ENCODE measurements around the gene ZNF3.
A peak's percentile ranks its signal among the peaks of the same experiment; 100 is the strongest.

The ZNF3 gene

DNA sequence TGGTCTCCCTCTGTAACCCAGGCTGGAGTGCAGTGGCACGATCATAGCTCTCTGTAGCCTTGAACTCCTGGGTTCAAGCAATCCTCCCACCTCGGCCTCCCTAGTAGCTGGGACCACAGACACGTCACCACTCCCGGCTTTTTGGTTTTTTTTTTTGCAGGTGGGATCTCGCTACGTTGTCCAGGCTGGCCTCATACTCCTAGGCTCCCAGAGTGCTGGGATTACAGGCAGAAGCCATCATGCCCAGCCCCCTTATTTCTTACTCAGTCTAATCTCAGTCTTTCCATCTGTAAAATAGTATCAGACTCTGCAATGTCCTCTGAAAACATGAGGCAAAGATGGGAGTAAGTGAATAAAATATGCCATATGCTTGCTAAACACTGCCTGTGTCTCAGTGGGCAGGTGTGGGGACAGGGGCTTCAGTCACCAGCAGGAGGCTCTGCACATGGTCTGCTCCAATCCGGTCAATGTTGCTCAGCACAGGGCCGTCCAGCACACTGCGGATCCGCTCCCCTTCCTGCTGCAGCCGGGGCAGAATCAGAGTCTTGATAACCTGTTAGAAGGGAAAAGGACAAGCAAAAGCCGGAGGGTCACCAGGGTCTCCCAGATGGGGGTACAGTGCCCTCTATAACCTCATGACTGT, 28.1 kb upstream of the ZNF3 start:
- DNase-seq (ENCODE audit: low spot score) = no peak

DNA sequence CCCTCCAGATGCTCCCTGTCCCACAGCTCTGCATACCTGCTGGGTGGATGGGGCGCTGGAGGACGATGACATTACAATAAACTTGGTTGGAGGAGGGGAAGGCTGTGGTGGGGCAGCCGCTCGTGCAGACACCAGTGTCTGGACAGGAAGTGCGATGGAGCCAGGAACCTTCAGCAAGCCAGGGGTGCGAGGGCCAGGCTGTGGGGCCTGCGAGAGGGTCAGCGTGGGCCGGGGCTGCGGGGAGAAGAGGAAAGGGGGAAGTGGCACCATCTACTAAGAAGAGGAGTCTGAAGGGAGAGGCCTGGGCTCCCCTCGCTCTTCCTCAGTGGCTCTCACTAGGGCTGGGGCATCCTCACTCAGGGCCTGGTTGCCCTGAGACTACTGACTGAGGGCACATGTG, 26.4 kb upstream of the ZNF3 start:
- no peak for DNase-seq (ENCODE audit: low spot score)

GRCh38 chr7:100107125-100107737, 25.7 kb upstream of the ZNF3 start:
- no peak for DNase-seq (ENCODE audit: low spot score)

- no peak for DNase-seq (ENCODE audit: low spot score)
Observed at GRCh38 chr7:100106633-100107032, 25.1 kb upstream of the ZNF3 start.

- DNase-seq (ENCODE audit: low spot score) = no peak
Observed at GRCh38 chr7:100105534-100105933, 24.0 kb upstream of the ZNF3 start.

DNA sequence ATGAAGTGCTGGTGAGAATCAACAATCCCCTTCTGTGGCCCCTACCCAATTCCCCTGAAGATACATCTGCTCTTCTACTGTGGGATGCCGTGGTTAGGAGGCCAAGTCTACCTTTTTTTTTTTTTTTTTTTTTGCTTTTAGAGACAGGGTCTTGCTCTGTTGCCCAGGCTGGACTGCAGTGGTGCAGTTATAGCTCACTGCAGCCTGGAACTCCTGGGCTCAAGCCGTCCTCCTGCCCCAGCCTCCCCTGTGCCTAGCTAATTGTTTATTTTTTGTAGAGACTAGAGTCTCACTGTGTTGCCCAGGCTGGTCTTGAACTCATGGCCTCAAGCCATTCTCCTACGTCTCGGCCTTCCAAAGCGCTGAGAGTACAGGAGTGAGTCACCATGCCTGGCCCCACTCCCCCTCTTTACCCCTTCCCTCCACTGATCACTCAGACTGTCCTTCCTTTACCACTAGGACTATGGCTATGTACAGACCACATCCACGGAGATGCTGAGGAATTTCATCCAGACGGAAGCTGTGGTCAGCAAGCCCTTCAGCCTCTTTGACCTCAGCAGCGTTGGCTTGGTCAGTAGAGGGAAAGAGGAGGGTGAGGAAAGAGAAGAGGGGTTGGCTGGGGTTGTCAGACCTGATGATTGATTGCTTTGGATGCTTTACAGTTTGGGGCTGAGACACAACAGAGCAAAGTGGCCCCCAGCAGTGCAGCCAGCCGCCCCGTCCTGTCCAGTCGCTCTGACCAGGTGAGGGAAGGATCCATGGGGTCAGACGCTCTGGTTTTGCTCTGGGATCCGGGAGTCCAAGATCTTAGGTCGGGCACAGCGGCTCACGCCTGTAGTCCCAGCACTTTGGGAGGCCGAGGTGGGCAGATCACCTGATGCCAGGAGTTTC, 21.7 kb upstream of the ZNF3 start:
- no peak for DNase-seq (ENCODE audit: low spot score)

DNA sequence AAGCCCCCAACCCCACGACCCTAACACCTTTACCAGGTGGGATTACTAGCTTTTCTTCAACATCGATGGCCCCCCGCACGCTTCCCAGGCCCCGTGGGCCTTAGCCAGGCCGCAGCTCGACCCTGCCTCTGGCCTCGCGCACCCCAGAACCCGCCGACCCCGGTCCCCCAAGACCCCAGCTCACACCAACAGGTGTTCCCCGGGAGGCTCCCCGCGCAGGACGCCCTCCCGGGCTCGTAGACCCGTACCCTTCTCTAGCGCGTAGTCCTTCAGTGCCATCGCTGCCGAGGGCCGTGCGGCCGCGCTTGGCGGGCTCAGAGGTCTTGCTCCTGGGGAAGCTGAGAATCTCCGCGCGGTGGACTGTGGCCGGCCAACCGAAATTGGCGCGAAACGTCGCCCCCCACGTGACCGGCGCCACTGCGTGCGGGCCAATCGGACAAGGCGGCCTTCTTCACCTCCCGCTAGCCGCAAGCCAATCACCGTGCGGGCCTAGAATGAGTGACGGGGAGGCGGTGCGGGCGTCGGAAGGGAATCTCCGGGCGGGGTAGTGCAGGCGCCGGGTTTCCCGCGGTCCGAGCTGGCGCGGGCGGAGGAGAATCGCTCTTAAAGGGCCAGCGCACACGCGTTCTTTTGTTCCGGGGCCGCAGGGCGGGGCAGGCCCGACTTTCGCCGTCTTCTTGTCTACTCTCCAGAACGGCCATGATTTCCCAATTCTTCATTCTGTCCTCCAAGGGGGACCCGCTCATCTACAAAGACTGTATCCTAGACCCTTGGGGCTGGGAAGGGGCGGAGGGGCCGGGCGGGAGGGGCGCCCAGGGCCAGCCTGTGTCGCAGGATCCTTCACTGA, 19.7 kb upstream of the ZNF3 start, which contains the start of the genes AP4M1 and MCM7:
TSS of gene AP4M1 (plus strand) at position 628 of the 847 bp plus-strand sequence. CDS start at position 700, 72 bp downstream.
TSS of gene MCM7 (minus strand) at position 382 of the 847 bp plus-strand sequence. CDS start at position 279, 103 bp downstream.
- DNase-seq (ENCODE audit: low spot score) = peak; percentile 97

DNA sequence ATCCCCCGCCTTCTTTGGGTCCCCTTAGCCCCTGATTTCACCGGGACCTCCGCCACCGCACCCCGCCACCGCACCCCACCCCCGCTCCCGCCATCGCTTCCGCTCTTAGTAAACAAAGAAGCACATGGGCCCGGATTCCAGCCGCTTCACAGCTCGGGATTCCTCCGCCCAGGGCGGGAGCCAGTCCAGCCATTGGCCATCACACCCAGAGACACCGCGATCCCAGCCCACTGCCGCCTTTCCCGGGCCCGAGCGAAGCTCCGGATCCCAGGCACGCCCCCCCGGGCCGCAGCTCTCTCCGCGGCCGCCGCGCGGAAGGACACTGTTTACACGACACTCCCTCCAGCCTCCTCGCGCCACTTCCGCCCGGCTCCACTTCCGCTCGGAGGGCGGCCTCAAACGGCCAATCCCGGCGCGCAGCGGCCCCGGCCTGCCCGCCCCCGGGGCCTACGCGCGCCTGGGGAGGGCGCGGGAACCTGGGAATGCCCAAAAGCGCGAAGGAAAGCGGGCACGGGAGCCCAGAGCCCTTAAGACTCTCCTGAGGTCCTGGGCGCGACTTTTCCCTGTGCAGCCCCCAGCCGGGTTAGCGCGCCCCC, 19.0 kb upstream of the ZNF3 start:
- DNase-seq (ENCODE audit: low spot score) = peak; percentile 90

DNA sequence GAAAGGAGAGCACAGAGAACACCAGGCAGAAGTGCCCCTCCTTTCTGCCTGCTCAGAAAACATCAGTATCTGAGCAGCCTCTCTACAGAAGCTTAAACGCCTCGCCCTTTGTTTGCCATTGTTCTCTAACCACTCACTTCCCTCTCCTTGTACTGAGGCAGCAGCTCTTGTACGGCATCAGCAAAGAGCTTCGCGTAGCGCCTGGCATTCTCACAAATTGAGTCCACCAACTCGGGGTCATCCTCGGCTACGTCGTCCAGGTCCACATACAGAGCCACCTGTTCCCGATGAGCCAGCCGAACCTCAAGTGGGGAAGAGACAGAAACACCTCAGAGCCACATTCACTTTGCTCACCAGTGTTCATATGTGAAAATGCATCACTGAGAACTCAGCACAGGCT, 17.9 kb upstream of the ZNF3 start:
- no peak for DNase-seq (ENCODE audit: low spot score)

GRCh38 chr7:100098913-100099312, 17.4 kb upstream of the ZNF3 start:
- DNase-seq (ENCODE audit: low spot score) = no peak

GRCh38 chr7:100095704-100096103, 14.2 kb upstream of the ZNF3 start:
- DNase-seq (ENCODE audit: low spot score) = no peak

DNA sequence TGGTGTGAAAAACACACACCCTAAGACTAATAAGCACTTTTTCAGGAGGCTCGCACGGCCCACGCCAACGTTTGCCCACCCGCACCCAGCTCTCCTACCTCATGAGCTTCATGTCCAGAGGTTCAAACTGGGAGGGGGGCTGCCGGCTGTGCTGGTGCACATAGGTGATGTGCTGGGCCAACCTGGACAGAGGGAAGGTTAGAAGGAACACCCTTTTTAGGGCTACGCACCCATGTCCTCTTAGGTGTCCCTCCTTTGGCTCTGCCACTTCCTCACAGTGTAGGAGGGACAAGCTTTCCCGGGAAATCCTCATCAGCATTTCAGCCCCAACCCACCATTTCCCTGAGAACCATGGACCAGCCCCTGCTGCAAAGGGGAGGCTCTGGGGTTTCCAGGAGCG, 13.8 kb upstream of the ZNF3 start:
- no peak for DNase-seq (ENCODE audit: low spot score)

DNA sequence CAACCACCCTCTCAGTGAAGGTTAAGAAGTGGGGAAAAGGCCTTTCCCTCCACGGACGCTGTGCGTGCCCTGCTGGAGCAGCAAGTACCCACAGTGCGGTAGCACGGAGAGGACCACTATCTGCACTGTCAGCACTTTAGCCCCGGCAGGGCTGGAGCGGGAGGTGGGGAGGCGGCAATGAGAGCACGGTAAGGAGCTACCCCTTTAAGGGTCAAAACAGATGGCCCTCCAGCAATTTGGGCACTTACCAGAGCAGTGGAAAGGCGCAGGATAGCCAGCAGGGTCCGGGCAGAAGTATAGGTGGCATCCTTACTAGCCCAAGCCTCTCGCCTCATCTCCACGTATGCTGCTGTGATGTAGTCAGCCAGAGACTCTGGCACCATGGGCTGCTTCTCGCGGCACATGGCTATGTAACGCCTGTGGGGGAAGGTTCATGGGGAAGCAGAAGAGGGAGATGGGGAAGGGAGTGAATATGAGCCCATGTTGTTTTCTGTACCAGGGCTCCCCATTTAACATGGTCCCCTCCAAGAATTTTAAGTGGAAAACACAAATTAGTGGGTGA, 12.5 kb upstream of the ZNF3 start:
- no peak for DNase-seq (ENCODE audit: low spot score)

DNA sequence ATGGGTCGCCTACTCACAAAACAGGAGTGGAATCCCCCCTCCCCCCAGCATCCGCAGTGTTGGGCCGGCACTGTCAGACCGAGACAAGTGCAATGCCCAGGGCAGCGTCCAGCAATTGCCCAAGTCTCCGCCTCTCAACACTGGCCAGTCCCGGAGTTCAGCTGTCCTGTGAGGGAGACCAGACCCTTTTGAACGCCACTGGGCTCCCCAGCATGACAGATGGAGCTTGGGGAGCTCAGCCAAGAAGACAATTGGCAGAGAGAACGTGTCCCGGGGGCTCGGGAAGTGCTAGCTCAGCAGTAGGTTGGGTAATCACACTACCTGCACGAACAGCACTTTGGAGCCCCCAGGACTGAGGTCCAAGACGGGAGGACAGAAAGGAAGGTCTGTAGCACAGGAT, 12.0 kb upstream of the ZNF3 start:
- DNase-seq (ENCODE audit: low spot score) = no peak

- no peak for DNase-seq (ENCODE audit: low spot score)
Observed at GRCh38 chr7:100093054-100093453, 11.5 kb upstream of the ZNF3 start.

DNA sequence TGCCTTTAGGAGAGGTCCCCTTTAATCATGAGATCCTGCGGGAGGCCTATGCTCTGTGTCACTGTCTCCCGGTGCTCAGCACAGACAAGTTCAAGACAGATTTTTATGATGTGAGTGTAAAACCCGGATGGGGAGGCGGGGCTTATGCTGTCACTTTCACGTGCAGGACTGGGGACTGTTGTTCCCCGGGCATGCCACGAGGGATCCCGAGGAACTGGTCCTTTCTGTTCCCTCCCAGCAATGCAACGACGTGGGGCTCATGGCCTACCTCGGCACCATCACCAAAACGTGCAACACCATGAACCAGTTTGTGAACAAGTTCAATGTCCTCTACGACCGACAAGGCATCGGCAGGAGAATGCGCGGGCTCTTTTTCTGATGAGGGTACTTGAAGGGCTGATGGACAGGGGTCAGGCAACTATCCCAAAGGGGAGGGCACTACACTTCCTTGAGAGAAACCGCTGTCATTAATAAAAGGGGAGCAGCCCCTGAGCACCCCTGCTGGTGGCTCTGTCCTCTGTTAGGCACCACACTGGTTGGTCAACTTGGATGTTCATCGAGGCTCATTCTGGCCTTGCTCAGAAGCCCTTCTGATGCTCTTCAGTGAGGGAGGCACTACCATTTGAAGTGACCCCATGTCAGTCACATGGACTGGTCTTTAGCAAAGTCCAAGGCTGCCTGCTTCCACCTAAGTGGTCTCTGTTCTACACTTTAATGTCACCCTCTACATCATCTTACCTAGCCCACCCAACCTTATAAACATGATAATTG, 10.1 kb upstream of the ZNF3 start:
- no peak for DNase-seq (ENCODE audit: low spot score)

GRCh38 chr7:100090527-100091410, 9.2 kb upstream of the ZNF3 start:
- DNase-seq (ENCODE audit: low spot score) = no peak

DNA sequence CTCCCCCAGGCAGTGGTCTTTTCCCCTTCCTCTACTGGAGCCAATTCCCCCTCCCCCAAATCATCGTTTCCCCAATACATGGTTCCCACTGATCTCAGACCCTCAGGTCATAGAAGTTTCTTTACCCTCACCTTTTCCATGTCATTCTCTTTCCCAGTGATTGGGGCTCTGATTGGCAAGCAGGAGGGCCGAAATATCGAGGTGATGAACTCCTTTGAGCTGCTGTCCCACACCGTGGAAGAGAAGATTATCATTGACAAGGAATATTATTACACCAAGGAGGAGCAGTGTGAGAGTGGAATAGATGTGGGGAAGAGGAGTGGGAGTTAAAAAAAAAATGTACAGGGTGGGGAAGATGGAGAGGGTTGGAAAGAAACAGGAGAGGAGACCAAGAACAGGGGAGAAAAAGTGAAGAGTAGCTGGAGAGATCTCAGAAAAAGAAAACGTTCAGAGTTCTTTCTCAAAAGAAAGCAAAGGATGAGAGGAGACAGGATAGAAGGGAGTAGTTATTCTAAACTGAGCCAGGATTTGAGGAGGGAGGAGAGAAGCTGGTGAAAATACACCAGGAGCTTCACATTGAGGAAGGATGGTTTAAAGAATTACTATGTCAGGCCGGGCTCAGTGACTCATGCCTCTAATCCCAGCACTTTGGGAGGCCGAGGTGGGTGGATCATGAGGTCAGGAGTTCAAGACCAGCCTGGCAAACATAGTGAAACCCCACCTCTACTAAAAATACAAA, 8.1 kb upstream of the ZNF3 start:
- DNase-seq (ENCODE audit: low spot score) = no peak

Data from kidney capillary endothelial cell (primary cell).